GM21381 (cell line): ENCODE results near the gene RTEL1.
"Not testable (repeated sequence)": the region's sequence is repeated elsewhere in the genome, so short reads cannot be mapped to it uniquely, and the experiment has no call there.

ENCODE experiments used
- ATAC-seq: cut with Tn5 transposase; IDR thresholded peaks from one replicate; pipeline ENCODE4 v1.9.1; 2021; ENCODE audit warnings: mild to moderate bottlenecking, moderate library complexity; ENCODE audit not compliant: unreplicated experiment

RTEL1 gene

GRCh38 chr20:63708301-63709148, 50.4 kb downstream of the RTEL1 start:
- ATAC-seq = no peak

DNA sequence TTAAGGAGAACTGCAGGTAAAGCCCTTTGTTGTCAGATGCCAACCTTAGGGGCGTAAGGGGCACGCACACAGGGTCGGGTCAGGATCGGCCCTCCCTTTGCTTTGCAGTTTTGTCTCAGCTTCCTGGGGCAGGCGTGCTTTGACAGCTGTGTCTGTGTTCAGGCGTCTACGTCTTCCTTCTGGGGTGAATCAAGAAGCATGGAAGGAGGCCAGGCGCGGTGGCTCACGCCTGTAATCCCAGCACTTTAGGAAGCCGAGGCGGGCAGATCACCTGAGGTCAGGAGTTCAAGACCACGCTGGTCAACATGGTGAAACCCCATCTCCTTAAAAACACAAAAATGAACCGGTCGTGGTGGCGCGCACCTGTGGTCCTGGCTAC, 51.0 kb downstream of the RTEL1 start:
- no peak for ATAC-seq

- no peak for ATAC-seq
Measured at GRCh38 chr20:63711085-63711645, 53.1 kb downstream of the RTEL1 start.

DNA sequence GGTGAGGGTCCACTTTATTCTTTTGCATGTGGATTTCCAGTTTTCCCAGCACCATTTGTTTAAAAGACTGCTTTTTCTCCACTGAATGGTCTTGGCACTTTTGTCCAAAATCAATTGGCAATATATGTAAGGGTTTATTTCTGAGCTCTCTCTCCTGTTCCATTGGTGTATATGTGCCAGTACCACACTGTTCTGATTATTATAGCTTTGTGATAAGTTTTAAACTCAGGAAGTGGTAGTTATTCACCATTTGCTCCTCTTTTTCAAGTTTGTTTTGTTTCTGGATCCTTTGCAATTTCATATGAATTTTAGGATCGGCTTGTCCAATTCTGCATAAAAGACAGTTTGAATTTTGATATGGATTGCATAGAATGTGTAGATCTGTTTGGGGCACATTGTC, 54.1 kb downstream of the RTEL1 start:
- no peak for ATAC-seq

- ATAC-seq = no peak
Measured at GRCh38 chr20:63714858-63715257, 56.7 kb downstream of the RTEL1 start.

GRCh38 chr20:63718996-63719395, 60.9 kb downstream of the RTEL1 start:
- no peak for ATAC-seq

GRCh38 chr20:63722967-63723622, 65.0 kb downstream of the RTEL1 start:
- not testable (repeated sequence) for ATAC-seq

GRCh38 chr20:63730189-63730733, 72.1 kb downstream of the RTEL1 start:
- ATAC-seq = not testable (repeated sequence)

- no peak for ATAC-seq
Measured at GRCh38 chr20:63731410-63731809, 73.3 kb downstream of the RTEL1 start.

DNA sequence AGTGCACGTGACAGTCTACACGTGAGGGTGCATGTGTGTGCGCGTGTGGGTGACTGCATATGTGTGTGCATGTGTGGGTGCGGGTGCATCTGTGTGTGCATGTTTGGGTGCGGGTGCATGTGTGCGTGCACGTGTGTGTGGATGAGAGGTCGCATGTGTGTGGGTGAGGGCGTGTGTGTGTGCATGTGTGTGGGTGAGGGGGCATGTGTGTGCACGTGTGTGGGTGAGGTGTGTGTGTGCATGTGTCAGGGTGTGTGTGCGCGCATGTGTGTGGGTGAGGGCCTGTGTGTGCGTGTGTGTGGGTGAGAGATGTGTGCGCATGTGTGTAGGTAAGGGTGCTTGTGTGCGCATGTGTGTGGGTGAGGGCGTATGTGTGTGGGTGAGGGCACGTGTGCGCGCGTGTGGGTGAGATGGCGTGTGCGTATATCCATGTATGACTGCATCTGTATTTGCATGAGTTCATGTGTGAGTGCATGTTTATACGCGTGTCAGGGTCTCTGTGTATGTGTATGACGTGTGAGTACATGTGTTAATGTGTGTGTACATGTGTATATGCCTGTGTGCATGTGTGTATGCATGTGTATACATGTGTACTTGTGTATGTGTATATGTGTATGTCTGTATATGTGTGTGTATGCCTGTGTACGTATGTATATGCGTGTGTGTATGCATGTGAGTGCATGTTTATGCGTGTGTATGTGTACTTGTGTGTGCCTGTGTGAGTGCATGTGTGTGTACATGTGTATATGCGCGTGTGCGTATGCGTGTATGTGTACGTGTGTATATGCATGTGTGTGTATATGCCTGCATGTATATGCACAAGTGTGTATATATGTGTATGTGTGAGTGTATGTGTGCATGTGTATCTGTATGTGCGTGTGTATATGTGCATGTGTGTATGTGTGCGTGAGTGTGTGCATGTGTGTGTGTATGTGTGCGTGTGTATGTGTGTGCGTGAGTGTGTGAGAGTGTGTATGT, 74.3 kb downstream of the RTEL1 start:
- no peak for ATAC-seq

DNA sequence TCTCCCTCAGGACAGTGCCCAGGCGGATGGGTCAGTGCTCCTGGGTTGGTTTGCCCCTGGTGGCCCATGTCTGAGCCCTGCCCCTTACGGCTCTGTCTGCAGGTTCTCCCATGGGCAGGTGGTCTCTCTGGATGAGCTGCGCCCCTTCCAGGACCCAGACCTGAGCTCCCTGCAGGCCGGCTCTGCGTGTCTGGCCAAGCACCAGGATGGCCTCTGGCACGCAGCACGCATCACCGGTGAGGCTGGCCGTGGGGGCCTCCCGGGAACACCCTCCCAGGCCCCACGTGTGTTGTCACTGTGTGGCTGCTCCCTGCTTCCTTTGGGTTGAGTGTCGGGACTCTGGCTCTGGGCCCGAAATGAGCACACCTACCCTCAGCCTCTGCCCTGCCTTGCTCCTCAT, 75.0 kb downstream of the RTEL1 start:
- ATAC-seq = no peak

DNA sequence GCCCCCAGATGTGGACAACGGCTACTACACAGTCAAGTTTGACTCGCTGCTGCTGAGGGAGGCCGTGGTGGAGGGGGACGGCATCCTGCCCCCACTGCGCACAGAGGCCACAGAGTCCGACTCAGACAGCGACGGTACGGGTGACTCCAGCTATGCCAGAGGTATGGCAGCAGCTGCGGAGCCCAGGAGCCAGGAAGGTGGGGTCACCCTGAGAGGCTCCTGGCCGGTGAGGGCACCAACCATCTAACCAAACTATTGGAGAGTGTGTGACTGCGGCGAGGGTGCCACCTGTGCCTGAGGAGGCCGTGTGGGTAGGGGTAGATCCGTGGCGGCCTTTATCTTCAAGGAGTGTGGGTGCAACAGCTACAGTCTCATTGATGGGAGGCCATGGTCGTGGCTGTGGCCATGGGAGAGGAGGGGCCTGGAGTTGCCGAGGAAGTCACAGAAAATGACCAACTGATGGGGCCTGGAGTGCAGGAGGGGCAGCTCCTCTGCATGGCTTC, 75.5 kb downstream of the RTEL1 start:
- ATAC-seq = no peak

- ATAC-seq = no peak
Measured at GRCh38 chr20:63734111-63734945, 76.2 kb downstream of the RTEL1 start.

- no peak for ATAC-seq
Measured at GRCh38 chr20:63734946-63735858, 77.1 kb downstream of the RTEL1 start.

DNA sequence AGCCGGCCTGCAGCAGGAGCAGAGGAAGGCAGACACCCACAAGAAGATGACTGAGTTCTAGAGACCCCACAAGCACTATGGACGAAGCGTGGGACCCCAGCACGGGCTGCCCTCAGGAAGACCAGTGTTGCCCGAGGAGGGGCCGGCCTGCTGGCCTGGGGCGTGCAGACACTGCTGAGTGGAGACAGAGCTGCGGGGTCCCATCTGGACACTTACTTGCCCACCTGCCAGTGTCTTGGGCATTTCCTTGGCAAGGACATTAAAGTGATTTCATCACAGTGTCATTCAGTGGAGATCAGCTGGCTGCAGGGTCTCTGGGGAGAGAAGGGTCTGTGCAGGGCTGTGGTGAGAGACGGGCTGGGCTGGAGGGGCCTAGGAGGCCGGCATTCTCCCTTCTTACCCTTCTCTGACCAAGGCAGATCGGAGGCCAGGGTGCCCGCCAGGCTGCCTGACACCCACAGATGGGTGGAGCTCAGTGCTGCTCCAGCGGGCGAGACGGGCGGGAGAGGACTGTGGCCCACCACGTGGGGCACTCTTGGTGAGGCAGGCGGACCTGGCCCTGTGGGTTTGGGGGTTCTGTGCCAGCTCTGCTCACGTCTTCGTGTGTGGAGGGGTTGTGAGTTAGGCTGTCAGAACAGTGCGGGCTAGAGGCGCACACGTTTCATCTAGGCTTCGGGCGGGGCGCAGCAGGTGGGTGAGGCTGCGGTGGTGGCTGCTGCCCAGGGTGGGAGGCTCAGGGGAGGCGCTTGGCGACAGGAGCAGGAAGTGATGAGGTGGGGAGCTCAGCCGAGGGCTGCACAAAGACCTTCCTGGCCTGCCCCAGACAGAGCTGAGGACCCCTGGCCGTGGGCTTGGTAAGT, 78.0 kb downstream of the RTEL1 start, which contains the start of gene LIME1:
LIME1 (plus strand) TSS at position 806 of the 860 bp plus-strand sequence. CDS start 886 bp downstream, outside the sequence.
- no peak for ATAC-seq

DNA sequence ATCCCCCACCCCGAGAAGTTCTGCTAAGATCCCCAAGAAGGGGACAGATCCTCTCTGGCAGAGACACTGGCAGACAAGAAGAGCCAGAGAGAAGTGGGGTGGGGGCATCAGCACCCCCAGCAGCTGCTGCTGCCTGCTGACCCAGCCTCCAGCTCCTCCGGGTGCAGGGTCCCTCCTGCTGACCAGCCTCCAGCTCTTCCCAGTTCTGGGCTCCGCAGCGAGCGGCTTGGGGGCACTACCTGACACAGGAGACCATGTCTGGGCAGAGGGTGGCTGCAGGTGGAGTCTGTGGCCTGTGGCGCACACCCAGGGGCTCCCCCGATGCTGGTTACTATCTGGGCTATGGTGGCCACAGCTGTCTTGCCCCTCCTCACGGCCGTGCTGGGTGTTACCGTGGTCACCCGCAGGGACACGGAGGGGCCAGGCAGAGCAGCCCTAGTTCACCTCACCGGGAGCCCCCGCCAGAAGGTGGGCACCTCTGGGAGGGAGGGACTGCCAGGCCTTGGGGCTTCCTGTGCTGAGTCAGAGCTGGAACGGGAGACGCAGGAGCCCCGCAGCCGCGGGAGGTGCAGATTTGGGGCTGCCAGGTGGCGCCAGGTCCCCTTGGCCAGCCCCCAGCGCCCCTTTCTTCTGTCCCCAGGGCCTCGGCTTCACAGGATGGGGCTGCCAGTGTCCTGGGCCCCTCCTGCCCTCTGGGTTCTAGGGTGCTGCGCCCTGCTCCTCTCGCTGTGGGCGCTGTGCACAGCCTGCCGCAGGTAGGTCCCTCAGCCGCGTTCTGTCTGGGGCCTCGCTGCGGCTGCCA, 79.0 kb downstream of the RTEL1 start:
- no peak for ATAC-seq

- no peak for ATAC-seq
Measured at GRCh38 chr20:63737695-63737944, 79.5 kb downstream of the RTEL1 start.
